SU-DHL-6 (cell line): ENCODE measurements around the gene KCND3.

Experiments
- H2AFZ ChIP-seq: fragments of 200-600 bp; sonication (generic); 2 replicates; pipeline ENCODE4 v1.6.1; 2014; ENCODE audit warnings: low read depth, mild to moderate bottlenecking, moderate library complexity, mixed read lengths, antibody characterized with exemption, low read length; ENCODE audit not compliant: severe bottlenecking
- H3F3A ChIP-seq: fragments of 200-600 bp; shearing (Covaris generic); 2 replicates; pipeline ENCODE4 v1.6.0; 2016; ENCODE audit warnings: antibody characterized with exemption, mild to moderate bottlenecking; ENCODE audit not compliant: insufficient read depth
- H3K27ac ChIP-seq: fragments of 200-600 bp; sonication (generic); 2 replicates; pipeline ENCODE4 v1.5.1; 2016; ENCODE audit warnings: low read depth, mild to moderate bottlenecking, low read length, moderate library complexity, mixed read lengths
- H3K27me3 ChIP-seq: fragments of 200-600 bp; sonication (generic), shearing (Covaris generic); 2 replicates; pipeline ENCODE4 v1.6.0; 2014; ENCODE audit warnings: mild to moderate bottlenecking, low read length
- H3K36me3 ChIP-seq: fragments of 200-600 bp; sonication (generic); 2 replicates; pipeline ENCODE4 v1.6.1; 2014; ENCODE audit warnings: mild to moderate bottlenecking, low read length, mixed read lengths
- H3K4me2 ChIP-seq: fragments of 300-600, 200-600 bp; shearing (Covaris generic), sonication (generic); 2 replicates; pipeline ENCODE4 v1.6.0; 2014; ENCODE audit warnings: low read length, low read depth, mild to moderate bottlenecking; ENCODE audit not compliant: poor library complexity, severe bottlenecking
- H3K4me3 ChIP-seq: fragments of 200-600 bp; sonication (generic); 2 replicates; pipeline ENCODE4 v1.5.1; 2014; ENCODE audit warnings: antibody characterized with exemption, low read length, mild to moderate bottlenecking, mixed read lengths; ENCODE audit not compliant: insufficient read depth, poor library complexity, severe bottlenecking
- H3K79me2 ChIP-seq: fragments of 200-600 bp; sonication (generic); 2 replicates; pipeline ENCODE4 v1.6.1; 2014; ENCODE audit warnings: mild to moderate bottlenecking, low read length, moderate library complexity; ENCODE audit not compliant: insufficient read depth
- H3K9ac ChIP-seq: fragments of 200-600 bp; sonication (generic); 2 replicates; pipeline ENCODE4 v1.7.0; 2014; ENCODE audit warnings: mild to moderate bottlenecking, low read length
- H3K9me2 ChIP-seq: fragments of 200-600 bp; sonication (generic); replicated peaks from 2 replicates; pipeline ENCODE4 v1.6.1; 2014; ENCODE audit warnings: low read length; ENCODE audit not compliant: insufficient read depth
- H3K9me3 ChIP-seq: fragments of 200-600 bp; sonication (generic); 2 replicates; pipeline ENCODE4 v1.6.1; 2014; ENCODE audit warnings: low read length, mixed read lengths; ENCODE audit not compliant: insufficient read depth
- H4K20me1 ChIP-seq: fragments of 200-600 bp; sonication (generic); 2 replicates; pipeline ENCODE4 v1.6.1; 2014; ENCODE audit warnings: low read depth, mild to moderate bottlenecking, antibody characterized with exemption, low read length, moderate library complexity, mixed read lengths
- EZH2phosphoT487 ChIP-seq: fragments of 200-600 bp; sonication (generic), shearing (Covaris generic); conservative IDR thresholded peaks from 2 replicates; pipeline ENCODE4 v1.6.1; 2018; ENCODE audit warnings: mild to moderate bottlenecking, antibody characterized with exemption, low read length, moderate library complexity, mixed read lengths
- TF ChIP-seq, protein P1 (sequence below): fragments of 200-600 bp; sonication (generic); IDR thresholded peaks from one replicate; pipeline ENCODE4 v1.5.1; 2017; ENCODE audit warnings: antibody characterized with exemption, mild to moderate bottlenecking, low read length, moderate library complexity; ENCODE audit not compliant: insufficient read depth, poor library complexity, severe bottlenecking

Gene KCND3

GRCh38 chr1:111842411-111842810, 147.1 kb downstream of the KCND3 start:
- Histone ChIP-seq H3K79me2 (no peaks in the 10 kb centered on the region), H3K9me2 (no peaks in the 10 kb centered on the region), H3K9me3 (no peaks in the 10 kb centered on the region), H3K4me2 (no peak overlapping the region), H3K36me3 (no peaks in the 10 kb centered on the region), H4K20me1 (no peaks in the 10 kb centered on the region), H3F3A (no peaks in the 10 kb centered on the region), H2AFZ (no peak overlapping the region), H3K27ac (no peak overlapping the region), H3K27me3 (no peaks in the 10 kb centered on the region), H3K4me3 (no peak overlapping the region), H3K9ac (no peak overlapping the region)
- no peak for TF ChIP-seq EZH2phosphoT487
- TF ChIP-seq, protein P1, sequence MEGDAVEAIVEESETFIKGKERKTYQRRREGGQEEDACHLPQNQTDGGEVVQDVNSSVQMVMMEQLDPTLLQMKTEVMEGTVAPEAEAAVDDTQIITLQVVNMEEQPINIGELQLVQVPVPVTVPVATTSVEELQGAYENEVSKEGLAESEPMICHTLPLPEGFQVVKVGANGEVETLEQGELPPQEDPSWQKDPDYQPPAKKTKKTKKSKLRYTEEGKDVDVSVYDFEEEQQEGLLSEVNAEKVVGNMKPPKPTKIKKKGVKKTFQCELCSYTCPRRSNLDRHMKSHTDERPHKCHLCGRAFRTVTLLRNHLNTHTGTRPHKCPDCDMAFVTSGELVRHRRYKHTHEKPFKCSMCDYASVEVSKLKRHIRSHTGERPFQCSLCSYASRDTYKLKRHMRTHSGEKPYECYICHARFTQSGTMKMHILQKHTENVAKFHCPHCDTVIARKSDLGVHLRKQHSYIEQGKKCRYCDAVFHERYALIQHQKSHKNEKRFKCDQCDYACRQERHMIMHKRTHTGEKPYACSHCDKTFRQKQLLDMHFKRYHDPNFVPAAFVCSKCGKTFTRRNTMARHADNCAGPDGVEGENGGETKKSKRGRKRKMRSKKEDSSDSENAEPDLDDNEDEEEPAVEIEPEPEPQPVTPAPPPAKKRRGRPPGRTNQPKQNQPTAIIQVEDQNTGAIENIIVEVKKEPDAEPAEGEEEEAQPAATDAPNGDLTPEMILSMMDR, result no peak

GRCh38 chr1:111841746-111842145, 147.7 kb downstream of the KCND3 start:
- no peaks in the 10 kb centered on the region for H3F3A ChIP-seq
- no peak overlapping the region for H3K9ac ChIP-seq
- H3K36me3 ChIP-seq, result no peaks in the 10 kb centered on the region
- H3K9me2 ChIP-seq, result no peaks in the 10 kb centered on the region
- H3K9me3 ChIP-seq, result no peaks in the 10 kb centered on the region
- no peak for TF ChIP-seq EZH2phosphoT487
- TF ChIP-seq, protein P1, result no peak
- no peak overlapping the region for H2AFZ ChIP-seq
- H3K27me3 ChIP-seq, result no peaks in the 10 kb centered on the region
- no peaks in the 10 kb centered on the region for H4K20me1 ChIP-seq
- H3K4me2 ChIP-seq, result no peak overlapping the region
- no peak overlapping the region for H3K27ac ChIP-seq
- H3K79me2 ChIP-seq, result no peaks in the 10 kb centered on the region
- H3K4me3 ChIP-seq, result no peak overlapping the region

GRCh38 chr1:111841189-111841588, 148.3 kb downstream of the KCND3 start:
- Histone ChIP-seq H2AFZ (no peak overlapping the region), H3K9ac (no peak overlapping the region), H3F3A (no peaks in the 10 kb centered on the region), H3K4me3 (no peak overlapping the region), H4K20me1 (no peaks in the 10 kb centered on the region), H3K79me2 (no peaks in the 10 kb centered on the region), H3K9me2 (no peaks in the 10 kb centered on the region), H3K4me2 (no peak overlapping the region), H3K9me3 (no peaks in the 10 kb centered on the region), H3K27ac (no peak overlapping the region), H3K36me3 (no peaks in the 10 kb centered on the region), H3K27me3 (no peaks in the 10 kb centered on the region)
- no peak for TF ChIP-seq EZH2phosphoT487

DNA sequence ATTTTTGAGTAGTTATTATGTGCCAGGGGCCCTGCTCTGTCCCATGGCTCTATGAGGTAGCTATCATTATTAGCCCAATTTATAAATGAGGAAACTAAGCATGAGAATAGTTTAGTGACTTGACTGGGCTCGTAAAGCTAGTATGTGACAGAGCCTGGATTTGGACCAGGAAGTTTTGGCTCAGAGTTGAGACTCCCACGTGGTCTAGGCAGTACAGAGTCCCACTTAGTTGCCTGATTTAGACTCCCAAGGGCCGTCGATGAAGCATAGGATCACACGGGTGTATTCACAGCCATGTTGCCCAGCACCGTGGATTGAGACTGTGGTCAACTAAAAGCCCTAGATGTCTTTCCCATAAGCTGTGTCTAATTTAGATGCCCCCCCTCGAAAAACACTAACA, 152.1 kb downstream of the KCND3 start:
- H3F3A ChIP-seq, result no peaks in the 10 kb centered on the region
- no peak overlapping the region for H2AFZ ChIP-seq
- no peaks in the 10 kb centered on the region for H3K27me3 ChIP-seq
- H3K4me3 ChIP-seq, result no peak overlapping the region
- H3K4me2 ChIP-seq, result no peak overlapping the region
- no peak overlapping the region for H3K9ac ChIP-seq
- no peaks in the 10 kb centered on the region for H3K9me2 ChIP-seq
- no peaks in the 10 kb centered on the region for H4K20me1 ChIP-seq
- H3K79me2 ChIP-seq, result no peaks in the 10 kb centered on the region
- H3K27ac ChIP-seq, result no peak overlapping the region
- no peaks in the 10 kb centered on the region for H3K9me3 ChIP-seq
- no peak for TF ChIP-seq EZH2phosphoT487
- TF ChIP-seq, protein P1, result no peak
- no peaks in the 10 kb centered on the region for H3K36me3 ChIP-seq
